ENCODE results near the gene HIP1R. TPM values are rescaled to one million over a fixed set of nuclear protein-coding genes. Genes with fewer than 3 reads are reported as not detected.
A peak's percentile ranks its signal among the peaks of the same experiment; 100 is the strongest.

Gene HIP1R
- total and polyA plus RNA-seq, 10 donors, result 40.3 to 65.9 (median 49.0) TPM

DNA sequence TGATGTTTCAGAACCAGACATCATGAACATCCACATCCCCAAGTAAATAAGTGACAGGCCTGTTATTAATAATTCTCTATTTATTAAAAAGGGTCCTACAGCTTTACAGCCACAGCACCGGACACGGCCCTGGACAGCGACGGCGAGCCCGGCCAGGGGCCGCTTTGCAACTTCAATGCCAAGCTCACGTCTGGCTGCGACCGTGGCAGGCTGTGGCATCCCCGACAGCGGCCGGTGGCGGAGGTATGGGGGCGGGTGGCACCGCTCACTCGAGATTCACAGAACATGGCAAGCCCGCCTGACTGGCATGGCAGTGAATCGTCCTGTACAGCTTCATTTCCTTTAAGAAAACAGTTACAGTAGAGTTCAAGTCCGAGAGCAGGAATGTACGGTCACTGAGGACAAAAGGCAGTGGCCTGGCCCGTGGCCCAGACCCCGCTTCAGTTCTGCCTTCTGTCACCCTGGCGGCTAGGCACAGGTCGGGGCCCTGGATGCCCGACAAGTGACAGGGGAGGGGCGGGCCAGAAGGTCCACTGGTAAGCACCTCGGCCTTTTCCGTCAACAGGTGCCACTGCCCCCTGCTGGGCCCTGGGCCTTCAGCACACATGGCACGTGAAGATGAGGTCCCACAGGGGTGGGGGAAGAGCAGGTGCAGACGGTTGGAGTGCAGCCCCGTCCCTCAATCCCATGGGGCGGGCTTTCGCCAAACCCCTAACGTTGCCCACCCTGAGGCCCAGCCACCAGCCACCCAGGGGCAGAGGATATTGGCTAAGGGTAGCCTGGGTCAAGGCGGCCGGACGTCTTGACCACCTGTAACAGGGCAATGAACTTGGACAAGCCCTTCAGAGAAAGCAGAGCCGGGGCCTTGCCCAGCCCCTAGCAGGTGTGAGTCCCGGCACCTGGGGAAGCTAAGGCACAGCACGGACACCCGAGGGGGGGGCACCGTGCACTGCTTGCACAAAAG is 30.3 kb downstream of the HIP1R start:
- TF ChIP-seq, protein P1, sequence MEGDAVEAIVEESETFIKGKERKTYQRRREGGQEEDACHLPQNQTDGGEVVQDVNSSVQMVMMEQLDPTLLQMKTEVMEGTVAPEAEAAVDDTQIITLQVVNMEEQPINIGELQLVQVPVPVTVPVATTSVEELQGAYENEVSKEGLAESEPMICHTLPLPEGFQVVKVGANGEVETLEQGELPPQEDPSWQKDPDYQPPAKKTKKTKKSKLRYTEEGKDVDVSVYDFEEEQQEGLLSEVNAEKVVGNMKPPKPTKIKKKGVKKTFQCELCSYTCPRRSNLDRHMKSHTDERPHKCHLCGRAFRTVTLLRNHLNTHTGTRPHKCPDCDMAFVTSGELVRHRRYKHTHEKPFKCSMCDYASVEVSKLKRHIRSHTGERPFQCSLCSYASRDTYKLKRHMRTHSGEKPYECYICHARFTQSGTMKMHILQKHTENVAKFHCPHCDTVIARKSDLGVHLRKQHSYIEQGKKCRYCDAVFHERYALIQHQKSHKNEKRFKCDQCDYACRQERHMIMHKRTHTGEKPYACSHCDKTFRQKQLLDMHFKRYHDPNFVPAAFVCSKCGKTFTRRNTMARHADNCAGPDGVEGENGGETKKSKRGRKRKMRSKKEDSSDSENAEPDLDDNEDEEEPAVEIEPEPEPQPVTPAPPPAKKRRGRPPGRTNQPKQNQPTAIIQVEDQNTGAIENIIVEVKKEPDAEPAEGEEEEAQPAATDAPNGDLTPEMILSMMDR (IDR thresholded peaks at IDR 0.05 in 8 of 11, conservative IDR thresholded peaks at IDR 0.05 in 3 of 11), result peak in 6 of 11 experiments; percentile 22 to 56 (median 34)
- no peak for TF ChIP-seq POLR2A (IDR thresholded peaks at IDR 0.05)
- peak; percentile 56 to 82 (median 64) for TF ChIP-seq POLR2AphosphoS5 (IDR thresholded peaks at IDR 0.05)
- H3K27ac ChIP-seq, result peak overlapping the region in 2 of 8 donors; percentile 19 to 74
- no peak overlapping the region for H3K4me3 ChIP-seq
- H3K36me3 ChIP-seq, result peaks cover 4 to 96% (median 60%) of the 10 kb centered on the region in 6 donors
- peaks cover 29 to 97% (median 71%) of the 10 kb centered on the region in 6 donors for H3K4me1 ChIP-seq
- intact Hi-C loops (cut with DNase I; ENCODE audit: low total_unique reads), result no loop called here
- peak; percentile 79 for DNase-seq
- no peaks in the 10 kb centered on the region for H3K27me3 ChIP-seq (replicated peaks in 1 of 7)
- WGBS, 5 donors, result 77 to 82% (median 80%) methylated on average over 33 to 43 of the region's 43 CpGs
- H3K9me3 ChIP-seq, result no peaks in the 10 kb centered on the region

DNA sequence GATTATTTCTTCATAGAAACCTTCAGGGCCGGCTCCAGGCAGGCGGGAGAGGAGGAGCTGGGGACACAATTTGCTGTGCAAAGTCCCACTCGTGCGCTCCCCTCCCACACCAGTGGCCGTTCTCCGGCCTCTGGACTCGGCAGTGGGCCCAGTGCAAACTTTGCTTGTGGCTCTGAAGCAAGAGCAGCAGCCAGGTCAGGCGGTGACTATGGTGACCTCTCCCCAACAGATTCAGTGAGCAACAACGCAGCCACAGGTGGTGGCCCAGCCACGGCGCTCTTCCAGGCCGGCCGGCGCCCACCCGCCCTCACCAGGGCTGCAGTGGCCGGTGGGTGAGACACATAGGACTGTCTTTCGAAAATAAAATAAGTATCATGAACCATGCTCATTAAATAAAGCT is 31.1 kb downstream of the HIP1R start:
- WGBS, 5 donors, result 93 to 96% (median 94%) methylated on average over 17 of the region's 17 CpGs
- Histone ChIP-seq H3K36me3 (peaks cover 4 to 92% (median 61%) of the 10 kb centered on the region in 6 donors), H3K27me3 (replicated peaks in 1 of 7) (no peaks in the 10 kb centered on the region), H3K4me1 (peaks cover 36 to 97% (median 74%) of the 10 kb centered on the region in 6 donors), H3K4me3 (no peak overlapping the region), H3K27ac (peak overlapping the region in 2 of 8 donors; percentile 19 to 78), H3K9me3 (no peaks in the 10 kb centered on the region)
- intact Hi-C loops (cut with DNase I; ENCODE audit: low total_unique reads), result no loop called here
- peak; percentile 72 for DNase-seq
- TF ChIP-seq POLR2A (IDR thresholded peaks at IDR 0.05) (no peak), POLR2AphosphoS5 (IDR thresholded peaks at IDR 0.05) (peak in 1 of 3 donors; percentile 5)
- TF ChIP-seq, protein P1 (IDR thresholded peaks at IDR 0.05 in 8 of 11, conservative IDR thresholded peaks at IDR 0.05 in 3 of 11), result no peak

DNA sequence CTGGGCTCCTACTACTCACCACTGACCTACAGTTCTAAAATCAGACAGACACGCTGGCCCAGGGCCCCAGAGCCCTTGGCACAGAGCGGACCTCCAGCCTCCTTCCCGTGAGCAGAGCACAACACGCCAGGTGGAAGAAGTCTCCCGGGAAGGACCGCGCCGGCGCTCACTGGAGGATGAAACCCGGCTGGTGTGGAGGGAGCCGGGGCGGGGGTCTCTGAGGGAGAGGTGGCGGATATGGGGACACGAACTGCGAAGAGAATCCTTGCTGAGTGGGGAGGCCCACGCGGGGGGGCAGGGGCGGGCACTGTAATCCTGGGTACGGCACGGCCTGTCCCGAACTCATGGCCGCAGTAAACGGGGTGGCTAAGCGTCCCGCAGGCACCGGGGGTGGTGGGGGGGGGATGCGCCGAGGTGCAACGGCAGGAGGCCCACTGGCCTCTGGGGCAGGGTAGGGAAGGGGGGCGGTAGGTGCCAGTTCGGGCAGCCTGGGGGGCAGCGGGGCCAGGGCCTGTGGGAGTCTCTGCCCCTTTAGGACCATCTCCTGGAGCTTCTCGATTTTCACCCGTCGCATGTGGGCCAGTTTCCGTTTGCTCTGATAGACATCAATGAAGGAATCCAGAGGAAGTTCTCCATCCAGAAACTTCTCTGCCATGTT is 31.8 kb downstream of the HIP1R start:
- peak in 2 of 3 donors; percentile 3 to 67 for TF ChIP-seq POLR2AphosphoS5 (IDR thresholded peaks at IDR 0.05)
- TF ChIP-seq, protein P1 (IDR thresholded peaks at IDR 0.05 in 8 of 11, conservative IDR thresholded peaks at IDR 0.05 in 3 of 11), result no peak
- no peak overlapping the region for H3K4me3 ChIP-seq
- intact Hi-C loops (cut with DNase I; ENCODE audit: low total_unique reads), result no loop called here
- H3K4me1 ChIP-seq, result peaks cover 36 to 97% (median 75%) of the 10 kb centered on the region in 6 donors
- peak; percentile 78 for DNase-seq
- peak overlapping the region in 7 of 8 donors; percentile 36 to 78 (median 73) for H3K27ac ChIP-seq
- peaks cover 4 to 85% (median 61%) of the 10 kb centered on the region in 6 donors for H3K36me3 ChIP-seq
- H3K27me3 ChIP-seq (replicated peaks in 1 of 7), result no peaks in the 10 kb centered on the region
- 91 to 95% (median 92%) methylated on average over 25 to 36 of the region's 36 CpGs for WGBS, 5 donors
- H3K9me3 ChIP-seq, result no peaks in the 10 kb centered on the region
